CD4-positive, alpha-beta T cell (primary cell): ENCODE data around the gene PARM1. TPM values are rescaled to one million over a fixed set of nuclear protein-coding genes. Genes with fewer than 3 reads are reported as not detected.
"Not testable (repeated sequence)": the region's sequence is repeated elsewhere in the genome, so short reads cannot be mapped to it uniquely, and the experiment has no call there.

Experiments
- ATAC-seq: fragments of 200-7000 bp; cut with Tn5 transposase; one replicate; pipeline ENCODE4 v1.10.0; 2022; ENCODE audit warnings: mild to moderate bottlenecking; ENCODE audit not compliant: poor library complexity
- CTCF ChIA-PET: fragments of 350-600 bp; sonication (Branson Sonifier 250); formaldehyde crosslinking; loops from one replicate; lab custom pipeline; 2021; ENCODE audit warnings: antibody characterized with exemption, inconsistent platforms; lab: Charles Lee
- POLR2A ChIA-PET: fragments of 350-600 bp; sonication (Branson Sonifier 250); formaldehyde crosslinking; loops from one replicate; lab custom pipeline; 2021; ENCODE audit warnings: antibody characterized with exemption, inconsistent platforms; lab: Charles Lee
- DNase-seq, 14 experiments: peaks; one replicate each; pipeline ENCODE4 v3.0.0-alpha.2; 2013 to 2020; ENCODE audit warnings: mixed read lengths in 2 of 14
- H3K27ac ChIP-seq, 2 donors: one replicate each; pipeline versions ENCODE4 v1.5.1 to v1.7.0; 2013; ENCODE audit warnings: low read length in 2 of 2, low read depth in 1 of 2, mild to moderate bottlenecking in 1 of 2
- H3K27me3 ChIP-seq, 2 experiments: 1 replicate in 1 of 2; 2 replicates in 1 of 2; pipeline versions ENCODE4 v1.6.1 to v1.7.0; 2013; ENCODE audit warnings: low read length in 2 of 2, control low read depth in 1 of 2, mild to moderate bottlenecking in 1 of 2, moderate library complexity in 1 of 2; ENCODE audit not compliant: insufficient read depth in 2 of 2, control insufficient read depth in 1 of 2
- H3K36me3 ChIP-seq: one replicate; pipeline ENCODE4 v1.6.1; 2013; ENCODE audit warnings: low read length, control low read depth; ENCODE audit not compliant: insufficient read depth
- H3K4me1 ChIP-seq: one replicate; pipeline ENCODE4 v1.6.1; 2013; ENCODE audit warnings: low read length, control low read depth; ENCODE audit not compliant: insufficient read depth
- H3K4me3 ChIP-seq: one replicate; pipeline ENCODE4 v1.5.1; 2013; ENCODE audit warnings: mild to moderate bottlenecking, low read length, moderate library complexity
- H3K9me3 ChIP-seq, 2 experiments: 1 replicate in 1 of 2; 2 replicates in 1 of 2; pipeline versions ENCODE4 v1.6.1 to v1.7.0; 2013; ENCODE audit warnings: low read length in 2 of 2, mild to moderate bottlenecking in 2 of 2, control low read depth in 1 of 2, moderate library complexity in 1 of 2; ENCODE audit not compliant: control insufficient read depth in 1 of 2, insufficient read depth in 1 of 2
- H3K27ac Mint-ChIP-seq: one replicate; pipeline ENCODE4 v1.8.0; 2020; ENCODE audit warnings: mixed read lengths
- H3K27me3 Mint-ChIP-seq: one replicate; pipeline ENCODE4 v1.8.0; 2021; ENCODE audit warnings: mixed read lengths
- H3K36me3 Mint-ChIP-seq: one replicate; pipeline ENCODE4 v1.8.0; 2021; ENCODE audit warnings: low read depth, mixed read lengths
- H3K4me1 Mint-ChIP-seq: one replicate; pipeline ENCODE4 v1.8.0; 2021; ENCODE audit warnings: low read depth, mixed read lengths
- H3K4me3 Mint-ChIP-seq: one replicate; pipeline ENCODE4 v1.8.0; 2020; ENCODE audit warnings: mild to moderate bottlenecking, mixed read lengths
- H3K9me3 Mint-ChIP-seq: one replicate; pipeline ENCODE4 v1.8.0; 2020; ENCODE audit warnings: mixed read lengths
- intact Hi-C, 2 experiments: fragments of 100-400 bp; cut with DNase I in 1 of 2; cut with micrococcal nuclease in 1 of 2; formaldehyde crosslinking; loops; one replicate each; pipeline versions ENCODE4 v1.15.1 to v1.9.0; 2023 to 2025; cut with DNase I, micrococcal nuclease
- total RNA-seq, 174 experiments: library from RNA in 2 of 174; stranded (reverse) in 2 of 174; gene quantifications; one replicate each; pipeline ENCODE4 v1.2.3 and lab custom pipeline; 2021 to 2026
- TF ChIP-seq, protein P1 (sequence below): fragments of 200-600 bp; IDR thresholded peaks from one replicate; pipeline ENCODE4 v1.8.0; 2022; ENCODE audit warnings: antibody characterized with exemption, mild to moderate bottlenecking

PARM1 gene
- total RNA-seq, 2 experiments from 2014 or later, result 0.05 to 0.06 TPM

DNA sequence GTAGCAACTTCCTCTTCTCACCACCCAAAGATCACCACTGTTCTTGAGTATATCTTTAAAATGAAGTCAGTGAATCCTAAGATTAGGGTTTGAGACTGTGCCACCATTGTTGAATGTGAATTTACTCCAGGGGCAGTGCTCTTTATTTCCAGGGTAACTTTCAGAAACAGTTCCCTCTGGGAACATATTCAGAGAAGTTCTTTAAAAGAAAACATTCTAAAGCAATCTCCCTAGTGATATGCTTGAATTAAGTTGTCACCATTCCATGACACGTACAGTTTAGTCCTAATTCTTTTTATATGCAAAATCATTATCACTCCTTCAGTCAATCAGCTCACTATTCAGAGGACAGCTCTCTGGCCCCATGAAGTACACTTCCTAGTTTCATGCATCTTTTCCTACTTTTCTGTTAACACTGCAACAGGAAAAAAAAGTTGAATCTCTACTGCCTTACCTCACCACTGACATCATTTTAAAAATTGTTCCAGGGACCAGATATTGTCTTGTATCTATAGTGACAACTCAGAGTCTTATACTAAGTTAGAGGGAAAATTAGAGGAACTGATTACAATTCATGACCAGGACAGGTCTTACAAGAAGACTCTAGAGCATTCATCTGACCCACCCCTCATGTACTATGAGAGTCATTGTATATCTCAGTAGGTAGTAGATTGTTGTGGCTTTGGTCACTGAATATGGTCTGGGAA is 49.8 kb downstream of the PARM1 start:
- Histone ChIP-seq H3K4me3 (no peak overlapping the region), H3K36me3 (no peaks in the 10 kb centered on the region), H3K27ac (no peak overlapping the region), H3K27me3 (no peaks in the 10 kb centered on the region), H3K4me1 (no peaks in the 10 kb centered on the region), H3K9me3 (peaks cover 0 to 3% of the 10 kb centered on the region in 2 experiments)
- H3K9me3 Mint-ChIP-seq, result peaks cover 16% of the 10 kb centered on the region
- POLR2A ChIA-PET, result no interaction called here
- ATAC-seq (no peak), DNase-seq (no peak)
- no peak overlapping the region for H3K27ac Mint-ChIP-seq
- intact Hi-C loops, result no loop called here
- no peaks in the 10 kb centered on the region for H3K36me3 Mint-ChIP-seq
- H3K4me1 Mint-ChIP-seq, result no peaks in the 10 kb centered on the region
- no peak overlapping the region for H3K4me3 Mint-ChIP-seq
- no peaks in the 10 kb centered on the region for H3K27me3 Mint-ChIP-seq
- CTCF ChIA-PET, result no interaction called here
- TF ChIP-seq, protein P1, sequence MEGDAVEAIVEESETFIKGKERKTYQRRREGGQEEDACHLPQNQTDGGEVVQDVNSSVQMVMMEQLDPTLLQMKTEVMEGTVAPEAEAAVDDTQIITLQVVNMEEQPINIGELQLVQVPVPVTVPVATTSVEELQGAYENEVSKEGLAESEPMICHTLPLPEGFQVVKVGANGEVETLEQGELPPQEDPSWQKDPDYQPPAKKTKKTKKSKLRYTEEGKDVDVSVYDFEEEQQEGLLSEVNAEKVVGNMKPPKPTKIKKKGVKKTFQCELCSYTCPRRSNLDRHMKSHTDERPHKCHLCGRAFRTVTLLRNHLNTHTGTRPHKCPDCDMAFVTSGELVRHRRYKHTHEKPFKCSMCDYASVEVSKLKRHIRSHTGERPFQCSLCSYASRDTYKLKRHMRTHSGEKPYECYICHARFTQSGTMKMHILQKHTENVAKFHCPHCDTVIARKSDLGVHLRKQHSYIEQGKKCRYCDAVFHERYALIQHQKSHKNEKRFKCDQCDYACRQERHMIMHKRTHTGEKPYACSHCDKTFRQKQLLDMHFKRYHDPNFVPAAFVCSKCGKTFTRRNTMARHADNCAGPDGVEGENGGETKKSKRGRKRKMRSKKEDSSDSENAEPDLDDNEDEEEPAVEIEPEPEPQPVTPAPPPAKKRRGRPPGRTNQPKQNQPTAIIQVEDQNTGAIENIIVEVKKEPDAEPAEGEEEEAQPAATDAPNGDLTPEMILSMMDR, result no peak

DNA sequence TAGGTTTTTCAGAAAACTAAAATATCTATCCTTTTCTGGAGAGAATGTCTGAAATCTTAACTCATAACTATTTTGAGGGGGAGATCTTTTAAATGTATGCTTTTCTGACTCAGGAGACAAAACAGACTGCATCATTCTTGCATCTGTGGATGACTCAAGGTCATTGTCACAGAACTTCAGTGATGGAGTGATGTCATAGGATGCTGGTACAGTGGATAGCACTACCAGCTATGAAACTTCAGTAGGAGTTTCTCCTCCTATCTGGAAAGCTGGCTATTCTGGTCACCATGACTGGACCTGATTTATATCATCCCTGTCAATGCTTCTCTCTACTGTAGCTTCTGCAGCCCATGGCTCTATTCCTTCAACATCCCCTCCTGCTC is 50.3 kb downstream of the PARM1 start:
- H3K36me3 Mint-ChIP-seq, result no peaks in the 10 kb centered on the region
- H3K27ac ChIP-seq, result no peak overlapping the region
- TF ChIP-seq, protein P1, result no peak
- no peak overlapping the region for H3K27ac Mint-ChIP-seq
- H3K27me3 ChIP-seq, result no peaks in the 10 kb centered on the region
- no peak for DNase-seq
- peaks cover 0 to 3% of the 10 kb centered on the region in 2 experiments for H3K9me3 ChIP-seq
- no peak for ATAC-seq
- no peaks in the 10 kb centered on the region for H3K27me3 Mint-ChIP-seq
- H3K9me3 Mint-ChIP-seq, result peaks cover 16% of the 10 kb centered on the region
- H3K4me3 ChIP-seq, result no peak overlapping the region
- no peaks in the 10 kb centered on the region for H3K4me1 Mint-ChIP-seq
- no peaks in the 10 kb centered on the region for H3K4me1 ChIP-seq
- intact Hi-C loops, result no loop called here
- ChIA-PET CTCF (no interaction called here), POLR2A (no interaction called here)
- H3K36me3 ChIP-seq, result no peaks in the 10 kb centered on the region
- H3K4me3 Mint-ChIP-seq, result no peak overlapping the region

DNA sequence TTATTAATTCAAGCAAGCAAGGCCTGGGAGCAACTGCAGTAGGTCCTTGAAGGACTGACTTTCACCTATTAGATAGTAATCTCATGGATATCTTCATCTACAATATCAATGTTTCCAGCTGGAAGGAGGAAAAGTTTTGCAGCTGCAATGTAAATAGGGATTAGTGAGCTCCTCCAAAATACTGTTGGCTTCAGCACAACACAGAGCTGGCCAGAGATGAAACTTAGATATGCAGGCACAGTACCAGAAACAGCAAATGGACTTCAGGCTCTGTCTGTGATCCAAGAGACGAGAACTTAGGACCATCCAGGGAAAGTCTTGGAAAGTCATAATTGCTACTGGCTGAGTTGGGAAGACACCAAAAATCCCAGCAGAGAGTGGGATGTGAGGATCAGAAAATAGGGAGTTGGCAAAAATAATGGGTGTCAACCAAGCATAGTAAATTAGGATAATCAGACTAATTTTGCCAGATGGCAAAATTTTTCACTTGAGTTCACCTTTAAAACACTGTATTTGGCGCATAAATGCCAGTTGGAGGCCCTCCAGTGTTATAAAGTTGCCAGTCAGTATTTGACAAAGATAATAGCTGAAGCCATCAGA is 57.5 kb downstream of the PARM1 start:
- intact Hi-C loops, result no loop called here

DNA sequence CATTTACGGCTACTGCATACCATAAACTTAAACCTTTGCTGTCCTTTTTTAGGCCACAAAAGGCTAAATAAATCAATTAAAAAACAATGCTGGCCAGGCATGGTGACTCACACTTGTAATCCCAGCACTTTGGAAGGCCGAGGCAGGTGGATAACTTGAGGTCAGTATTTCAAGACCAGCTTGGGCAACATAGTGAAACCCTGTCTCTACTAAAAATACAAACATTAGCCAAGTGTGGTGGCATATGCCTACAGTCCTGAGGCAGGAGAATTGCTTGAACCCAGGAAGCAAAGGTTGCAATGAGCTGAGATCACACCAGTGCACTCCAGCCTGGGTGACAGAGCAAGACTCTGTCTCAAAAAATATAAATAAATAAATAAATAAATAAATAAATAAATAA is 61.5 kb downstream of the PARM1 start:
- H3K27me3 Mint-ChIP-seq, intact Hi-C loops, H3K36me3 Mint-ChIP-seq, H3K27ac ChIP-seq, POLR2A ChIA-PET, H3K36me3 ChIP-seq, ATAC-seq, H3K4me3 ChIP-seq, H3K9me3 ChIP-seq, H3K9me3 Mint-ChIP-seq, CTCF ChIA-PET, H3K4me3 Mint-ChIP-seq, H3K27ac Mint-ChIP-seq, H3K4me1 ChIP-seq, DNase-seq, H3K27me3 ChIP-seq, H3K4me1 Mint-ChIP-seq: not testable (repeated sequence)

More for the DNA sequence above, 57.5 kb downstream of the PARM1 start:
- Histone ChIP-seq H3K27me3 (no peaks in the 10 kb centered on the region), H3K4me1 (no peaks in the 10 kb centered on the region), H3K9me3 (no peaks in the 10 kb centered on the region), H3K36me3 (no peaks in the 10 kb centered on the region), H3K27ac (no peak overlapping the region), H3K4me3 (no peak overlapping the region)
- ChIA-PET POLR2A (no interaction called here), CTCF (no interaction called here)
- no peak overlapping the region for H3K4me3 Mint-ChIP-seq
- DNase-seq, result no peak
- no peaks in the 10 kb centered on the region for H3K27me3 Mint-ChIP-seq
- no peaks in the 10 kb centered on the region for H3K4me1 Mint-ChIP-seq
- no peaks in the 10 kb centered on the region for H3K9me3 Mint-ChIP-seq
- ATAC-seq, result no peak
- H3K36me3 Mint-ChIP-seq, result no peaks in the 10 kb centered on the region
- H3K27ac Mint-ChIP-seq, result no peak overlapping the region
- TF ChIP-seq, protein P1, result no peak
